GM18505 (cell line): ENCODE data around the gene SPTBN1.

Experiments used
- ATAC-seq: cut with Tn5 transposase; IDR thresholded peaks from one replicate; pipeline ENCODE4 v1.9.1; 2021; ENCODE audit not compliant: unreplicated experiment
- POLR2A ChIP-seq: IDR thresholded peaks from 4 replicates; pipeline ENCODE4 v1.6.1; 2011; ENCODE audit warnings: borderline replicate concordance; ENCODE audit not compliant: insufficient read depth, insufficient read length; ENCODE audit errors: extremely low read depth

Gene SPTBN1

GRCh38 chr2:54539683-54540082, 83.6 kb downstream of the SPTBN1 start:
- no peak for ATAC-seq
- TF ChIP-seq POLR2A, result no peak

- ATAC-seq, result no peak
- no peak for TF ChIP-seq POLR2A
Observed at GRCh38 chr2:54540194-54540593, 84.1 kb downstream of the SPTBN1 start.

GRCh38 chr2:54541995-54542394, 85.9 kb downstream of the SPTBN1 start:
- no peak for ATAC-seq
- TF ChIP-seq POLR2A, result no peak

- TF ChIP-seq POLR2A, result no peak
Observed at GRCh38 chr2:54543733-54544396, 87.7 kb downstream of the SPTBN1 start.

GRCh38 chr2:54545702-54546450, 89.7 kb downstream of the SPTBN1 start:
- TF ChIP-seq POLR2A, result no peak
- peak; percentile 47 for ATAC-seq

More at GRCh38 chr2:54543733-54544396, 87.7 kb downstream of the SPTBN1 start:
- no peak for ATAC-seq

- no peak for ATAC-seq
- TF ChIP-seq POLR2A, result no peak
Observed at GRCh38 chr2:54546518-54546917, 90.4 kb downstream of the SPTBN1 start.

- TF ChIP-seq POLR2A, result no peak
- ATAC-seq, result no peak
Observed at GRCh38 chr2:54546923-54547720, 91.0 kb downstream of the SPTBN1 start.

GRCh38 chr2:54549430-54549829, 93.3 kb downstream of the SPTBN1 start:
- no peak for ATAC-seq
- no peak for TF ChIP-seq POLR2A

- no peak for ATAC-seq
- TF ChIP-seq POLR2A, result no peak
Observed at GRCh38 chr2:54549917-54550518, 93.9 kb downstream of the SPTBN1 start.

GRCh38 chr2:54550547-54550946, 94.4 kb downstream of the SPTBN1 start:
- no peak for TF ChIP-seq POLR2A
- ATAC-seq, result no peak

- no peak for TF ChIP-seq POLR2A
- ATAC-seq, result peak; percentile 53
Observed at GRCh38 chr2:54551123-54551756, 95.1 kb downstream of the SPTBN1 start.

GRCh38 chr2:54553075-54553474, 96.9 kb downstream of the SPTBN1 start:
- ATAC-seq, result no peak
- TF ChIP-seq POLR2A, result no peak

GRCh38 chr2:54553775-54554174, 97.6 kb downstream of the SPTBN1 start:
- TF ChIP-seq POLR2A, result no peak
- no peak for ATAC-seq

- no peak for TF ChIP-seq POLR2A
- ATAC-seq, result no peak
Observed at GRCh38 chr2:54555318-54555837, 99.3 kb downstream of the SPTBN1 start.
